GM12878 (cell line): ENCODE measurements around the gene PTPRD. TPM values are rescaled to one million over a fixed set of nuclear protein-coding genes. Genes with fewer than 3 reads are reported as not detected.

Experiments used
- ATAC-seq: fragments of 200-7000 bp; cut with Tn5 transposase; 3 replicates; pipeline ENCODE4 v1.9.1; 2020; ENCODE audit warnings: mild to moderate bottlenecking, moderate library complexity
- BruUV-seq: library from RNA; stranded (reverse); fragments of 400-500 nt; replicated peaks from 2 replicates; lab custom pipeline; 2021; lab: Mats Ljungman, UMichigan
- CTCF ChIA-PET: fragments of 300-600 bp; sonication (Branson Sonifier 250); formaldehyde crosslinking; extraction: SDS; loops from one replicate; lab custom pipeline; 2021; ENCODE audit warnings: inconsistent platforms; lab: Yijun Ruan, JAX
- POLR2A ChIA-PET: fragments of 350-600 bp; formaldehyde crosslinking; extraction: SDS; loops from one replicate; lab custom pipeline; 2021; ENCODE audit warnings: inconsistent platforms; lab: Charles Lee
- RAD21 ChIA-PET: fragments of 300-600 bp; sonication (Branson Sonifier 250); formaldehyde crosslinking; loops from one replicate; lab custom pipeline; 2023; ENCODE audit warnings: antibody characterized with exemption; ENCODE audit not compliant: unreplicated experiment; lab: Charles Lee
- SMC1A ChIA-PET: fragments of 300-600 bp; sonication (Branson Sonifier 250); formaldehyde crosslinking; loops from one replicate; lab custom pipeline; 2023; ENCODE audit not compliant: unreplicated experiment, uncharacterized antibody; lab: Charles Lee
- DNase-seq: peaks from one replicate; pipeline ENCODE4 v3.0.0-alpha.2; 2011; ENCODE audit warnings: low read depth, low spot score
- FAIRE-seq: peaks from 3 replicates; lab custom pipeline; 2011; peaks lifted over from hg19 to GRCh38; lab: Jason Lieb, UNC
- H2AFZ ChIP-seq: 2 replicates; pipeline ENCODE4 v1.6.0; 2011; ENCODE audit warnings: low read depth, low read length, control low read depth; ENCODE audit not compliant: control insufficient read depth
- H3K27ac ChIP-seq: 2 replicates; pipeline ENCODE4 v1.5.1; 2011; ENCODE audit warnings: control low read depth; ENCODE audit not compliant: control insufficient read depth, insufficient read depth
- H3K27me3 ChIP-seq, 2 experiments: replicated peaks in 1 of 2; 2 replicates each; pipeline versions ENCODE4 v1.6.0 to v1.6.1; 2011; ENCODE audit warnings: low read length in 1 of 2; ENCODE audit not compliant: control insufficient read depth in 2 of 2, insufficient read depth in 2 of 2
- H3K36me3 ChIP-seq, 2 experiments: 2 replicates each; pipeline ENCODE4 v1.5.1; 2011; ENCODE audit warnings: low read length in 1 of 2; ENCODE audit not compliant: control insufficient read depth in 2 of 2, insufficient read depth in 2 of 2
- H3K4me1 ChIP-seq: 2 replicates; pipeline ENCODE4 v1.6.1; 2011; ENCODE audit warnings: mild to moderate bottlenecking, low read length, moderate library complexity, mixed read lengths; ENCODE audit not compliant: control insufficient read depth, insufficient read depth
- H3K4me2 ChIP-seq: 2 replicates; pipeline ENCODE4 v1.6.0; 2011; ENCODE audit warnings: control low read depth; ENCODE audit not compliant: control insufficient read depth, insufficient read depth
- H3K4me3 ChIP-seq: fragments of 200-600 bp; sonication (generic); 2 replicates; pipeline ENCODE4 v1.5.1; 2016
- H3K79me2 ChIP-seq: 2 replicates; pipeline ENCODE4 v1.6.0; 2011; ENCODE audit warnings: low read length; ENCODE audit not compliant: control insufficient read depth, insufficient read depth
- H3K9ac ChIP-seq: 2 replicates; pipeline ENCODE4 v1.8.0; 2011; ENCODE audit warnings: low read length, control low read depth, mixed read lengths; ENCODE audit not compliant: control insufficient read depth, insufficient read depth
- H3K9me3 ChIP-seq: replicated peaks from 3 replicates; pipeline ENCODE4 v1.5.1; 2011; ENCODE audit warnings: mild to moderate bottlenecking, low read length; ENCODE audit not compliant: control insufficient read depth, insufficient read depth
- H4K20me1 ChIP-seq: 2 replicates; pipeline ENCODE4 v1.6.0; 2011; ENCODE audit not compliant: control insufficient read depth, insufficient read depth
- CHD4 ChIP-seq: fragments of 200-600 bp; sonication (generic); IDR thresholded peaks from 2 replicates; pipeline ENCODE4 v1.6.1; 2016; ENCODE audit warnings: mild to moderate bottlenecking
- DPF2 ChIP-seq: fragments of 450-650 bp; IDR thresholded peaks from 2 replicates; pipeline ENCODE4 v1.6.1; 2017; ENCODE audit warnings: mild to moderate bottlenecking
- HDGF ChIP-seq: fragments of 450-650 bp; IDR thresholded peaks from 2 replicates; pipeline ENCODE4 v1.6.1; 2016; ENCODE audit warnings: antibody characterized with exemption
- MXI1 ChIP-seq: fragments of 150-350 bp; IDR thresholded peaks from 2 replicates; pipeline ENCODE4 v1.6.1; 2011; ENCODE audit warnings: low read depth, mild to moderate bottlenecking, inconsistent platforms, low read length, improper control_type of control experiment
- POLR2AphosphoS5 ChIP-seq: IDR thresholded peaks from 2 replicates; pipeline ENCODE4 v1.6.1; 2011; ENCODE audit warnings: mild to moderate bottlenecking, low read length, inconsistent platforms
- SMAD1 ChIP-seq: fragments of 450-650 bp; IDR thresholded peaks from 2 replicates; pipeline ENCODE4 v1.6.1; 2018; ENCODE audit warnings: mild to moderate bottlenecking, low read depth; ENCODE audit not compliant: partially characterized antibody
- SRF ChIP-seq, 2 experiments: IDR thresholded peaks; 2 replicates each; pipeline ENCODE4 v1.6.1; 2011; ENCODE audit warnings: low read depth in 2 of 2, low read length in 2 of 2, mild to moderate bottlenecking in 1 of 2, moderate library complexity in 1 of 2
- WRNIP1 ChIP-seq: IDR thresholded peaks from 2 replicates; pipeline ENCODE4 v1.6.1; 2011; ENCODE audit warnings: low read depth, low read length, improper control_type of control experiment, borderline replicate concordance
- ZNF622 ChIP-seq: fragments of 450-650 bp; IDR thresholded peaks from 2 replicates; pipeline ENCODE4 v1.6.1; 2017; ENCODE audit warnings: mild to moderate bottlenecking, inconsistent platforms
- WGBS: methylation state at CpG from one replicate; pipeline ENCODE4 v1.1.6; 2016; ENCODE audit warnings: low lambda C conversion rate; ENCODE audit not compliant: insufficient replicate concordance, insufficient coverage; ENCODE audit errors: missing lambda C conversion rate; 5-methylcytosine and 5-hydroxymethylcytosine counted together
- in situ Hi-C: fragments of 300-500 bp; cut with MboI; formaldehyde crosslinking; loops from 9 replicates; pipeline ENCODE4 v1.14.3; 2018; ENCODE audit warnings: mixed read lengths
- intact Hi-C: fragments of 100-400 bp; cut with micrococcal nuclease; formaldehyde crosslinking; loops from one replicate; pipeline ENCODE4 v1.14.2; 2022; ENCODE audit not compliant: unreplicated experiment
- polyA plus RNA-seq, 11 experiments: library from polyadenylated mRNA; depleted of rRNA in 4 of 11; unstranded in 6 of 11; stranded (reverse) in 5 of 11; fragments of >200 nt; fragmentation: Nextera tagmentation in 4 of 11; fragmentation: Illumina TruSeq in 1 of 11; extraction: Ambion mirVana in 4 of 11; extraction: Trizol in 1 of 11; gene quantifications; 1 replicate in 1 of 11; 2 replicates in 10 of 11; pipeline versions ENCODE4 v1.2.1 to v1.2.3, GENCODE V29; 2011 to 2016; ENCODE audit warnings: inconsistent platforms in 2 of 11, missing spikeins in 2 of 11, low read depth in 1 of 11
- total RNA-seq, 4 experiments: library from RNA; depleted of rRNA in 3 of 4; stranded (reverse); fragments of >200 nt in 3 of 4; fragmentation: Illumina TruSeq in 1 of 4; extraction: Trizol in 1 of 4; gene quantifications; 2 replicates each; pipeline versions ENCODE4 v1.2.1 to v1.2.3, GENCODE V29; 2013 to 2021
- TF ChIP-seq, protein P1 (sequence below): fragments of 450-650 bp; IDR thresholded peaks from 2 replicates; pipeline ENCODE4 v1.6.1; 2017; ENCODE audit warnings: antibody characterized with exemption, mild to moderate bottlenecking, moderate library complexity

PTPRD gene
- total and polyA plus RNA-seq, 10 of the 15 experiments (the other 5 are each of a cell fraction or from before 2014, with no cell fraction given) = under 0.01 to 0.05 (median 0.01) TPM; not detected in 7

DNA sequence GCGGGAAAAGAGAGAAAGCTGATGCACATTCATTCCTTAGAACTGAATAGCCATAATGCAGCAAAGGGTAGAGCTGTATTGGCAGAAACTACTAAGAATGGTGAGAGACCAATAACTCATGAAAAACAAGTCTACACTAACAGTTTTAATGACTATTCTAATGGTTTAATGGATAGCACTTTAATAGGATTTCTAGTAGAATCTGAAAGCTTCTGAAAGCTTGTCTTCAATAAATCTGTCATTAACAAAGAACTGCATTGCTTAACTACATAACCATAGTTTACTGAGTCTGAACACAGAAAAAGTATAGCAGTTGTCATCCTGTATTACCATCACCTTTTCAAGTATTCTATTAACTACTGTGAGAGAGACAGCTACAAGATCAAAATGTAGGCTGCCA lies 2195.5 kb downstream of the PTPRD start:
- in situ Hi-C loops = no loop called here
- 0% methylated on average over 1 of the region's 1 CpG for WGBS
- Histone ChIP-seq H3K27ac (no peak overlapping the region), H3K4me3 (no peak overlapping the region), H3K9me3 (no peaks in the 10 kb centered on the region), H3K4me1 (no peaks in the 10 kb centered on the region), H3K4me2 (no peak overlapping the region), H3K27me3 (no peaks in the 10 kb centered on the region), H3K36me3 (no peaks in the 10 kb centered on the region), H2AFZ (no peak overlapping the region), H4K20me1 (no peaks in the 10 kb centered on the region), H3K9ac (no peak overlapping the region), H3K79me2 (no peaks in the 10 kb centered on the region)
- ATAC-seq = no peak
- ChIA-PET POLR2A (no interaction called here), RAD21 (no interaction called here), SMC1A (interaction anchor here (0.7 to 1.4 kb wide), 4 partner anchors 15 to 608 kb away, joined by 3 to 6 read pairs (median 4); no protein-coding TSS in a partner anchor), CTCF (no interaction called here)
- intact Hi-C loops = loop anchor here (5.0 kb wide), 1 partner anchor 50 kb away; no protein-coding TSS in a partner anchor
- FAIRE-seq = no peak
- BruUV-seq = no TSS peak
- DNase-seq = no peak
- TF ChIP-seq ZNF622 (no peak), HDGF (no peak), MXI1 (no peak), SMAD1 (no peak), CHD4 (no peak), WRNIP1 (no peak), POLR2AphosphoS5 (no peak), SRF (IDR thresholded peaks at IDR 0.05; ENCODE audit: low read depth in 2 of 2, low read length in 2 of 2) (no peak), DPF2 (no peak)
- TF ChIP-seq, protein P1, sequence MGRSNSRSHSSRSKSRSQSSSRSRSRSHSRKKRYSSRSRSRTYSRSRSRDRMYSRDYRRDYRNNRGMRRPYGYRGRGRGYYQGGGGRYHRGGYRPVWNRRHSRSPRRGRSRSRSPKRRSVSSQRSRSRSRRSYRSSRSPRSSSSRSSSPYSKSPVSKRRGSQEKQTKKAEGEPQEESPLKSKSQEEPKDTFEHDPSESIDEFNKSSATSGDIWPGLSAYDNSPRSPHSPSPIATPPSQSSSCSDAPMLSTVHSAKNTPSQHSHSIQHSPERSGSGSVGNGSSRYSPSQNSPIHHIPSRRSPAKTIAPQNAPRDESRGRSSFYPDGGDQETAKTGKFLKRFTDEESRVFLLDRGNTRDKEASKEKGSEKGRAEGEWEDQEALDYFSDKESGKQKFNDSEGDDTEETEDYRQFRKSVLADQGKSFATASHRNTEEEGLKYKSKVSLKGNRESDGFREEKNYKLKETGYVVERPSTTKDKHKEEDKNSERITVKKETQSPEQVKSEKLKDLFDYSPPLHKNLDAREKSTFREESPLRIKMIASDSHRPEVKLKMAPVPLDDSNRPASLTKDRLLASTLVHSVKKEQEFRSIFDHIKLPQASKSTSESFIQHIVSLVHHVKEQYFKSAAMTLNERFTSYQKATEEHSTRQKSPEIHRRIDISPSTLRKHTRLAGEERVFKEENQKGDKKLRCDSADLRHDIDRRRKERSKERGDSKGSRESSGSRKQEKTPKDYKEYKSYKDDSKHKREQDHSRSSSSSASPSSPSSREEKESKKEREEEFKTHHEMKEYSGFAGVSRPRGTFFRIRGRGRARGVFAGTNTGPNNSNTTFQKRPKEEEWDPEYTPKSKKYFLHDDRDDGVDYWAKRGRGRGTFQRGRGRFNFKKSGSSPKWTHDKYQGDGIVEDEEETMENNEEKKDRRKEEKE = no peak
